ENCODE data around the gene SLCO1B1.
"Not testable (repeated sequence)": the region's sequence is repeated elsewhere in the genome, so short reads cannot be mapped to it uniquely, and the experiment has no call there.

The SLCO1B1 gene

DNA sequence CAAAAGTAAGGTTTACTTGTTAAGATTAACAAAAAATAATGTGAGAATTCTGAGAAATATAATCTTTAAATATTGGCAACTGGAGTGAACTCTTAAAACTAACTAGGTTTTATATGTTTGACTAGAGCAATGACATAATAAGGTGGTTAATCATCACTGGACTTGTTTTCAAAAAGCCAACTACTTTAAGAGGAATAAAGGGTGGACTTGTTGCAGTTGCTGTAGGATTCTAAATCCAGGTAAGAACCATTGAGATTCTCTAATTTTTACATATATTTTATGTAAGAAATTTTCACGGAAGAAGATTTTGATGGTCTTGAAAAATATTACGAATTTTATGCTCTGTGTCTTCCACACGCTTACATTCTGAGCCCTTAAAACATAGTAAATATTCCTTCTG is at the start of gene SLCO1B1:
TSS of gene SLCO1B1 (plus strand) at position 197 of the 400 bp plus-strand sequence. CDS start 10,381 bp downstream, outside the sequence.
- Mint-ChIP-seq H3K27me3 (ENCODE audit: low read depth) (no peaks in the 10 kb centered on the region), H3K4me1 (ENCODE audit: low read depth) (no peaks in the 10 kb centered on the region), H3K9me3 (peaks cover 10% of the 10 kb centered on the region), H3K4me3 (no peak within 1 kb of the TSS), H3K36me3 (ENCODE audit: low read depth) (no peaks in the 10 kb centered on the region), H3K27ac (no peak within 1 kb of the TSS)

DNA sequence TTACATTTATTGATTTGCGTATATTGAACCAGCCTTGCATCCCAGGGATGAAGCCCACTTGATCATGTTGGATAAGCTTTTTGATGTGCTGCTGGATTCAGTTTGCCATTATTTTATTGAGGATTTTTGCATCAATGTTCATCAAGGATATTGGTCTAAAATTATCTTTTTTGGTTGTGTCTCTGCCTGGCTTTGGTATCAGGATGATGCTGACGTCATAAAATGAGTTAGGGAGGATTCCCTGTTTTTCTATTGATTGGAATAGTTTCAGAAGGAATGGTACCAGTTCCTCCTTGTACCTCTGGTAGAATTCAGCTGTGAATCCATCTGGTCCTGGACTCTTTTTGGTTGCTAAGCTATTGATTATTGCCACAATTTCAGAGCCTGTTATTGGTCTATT is 46.2 kb upstream of the SLCO1B1 start:
- not testable (repeated sequence) for H3K4me3 Mint-ChIP-seq; H3K4me1 Mint-ChIP-seq (ENCODE audit: low read depth); H3K27ac Mint-ChIP-seq; H3K36me3 Mint-ChIP-seq (ENCODE audit: low read depth); H3K27me3 Mint-ChIP-seq (ENCODE audit: low read depth)
- H3K9me3 Mint-ChIP-seq = peaks cover 13% of the 10 kb centered on the region

DNA sequence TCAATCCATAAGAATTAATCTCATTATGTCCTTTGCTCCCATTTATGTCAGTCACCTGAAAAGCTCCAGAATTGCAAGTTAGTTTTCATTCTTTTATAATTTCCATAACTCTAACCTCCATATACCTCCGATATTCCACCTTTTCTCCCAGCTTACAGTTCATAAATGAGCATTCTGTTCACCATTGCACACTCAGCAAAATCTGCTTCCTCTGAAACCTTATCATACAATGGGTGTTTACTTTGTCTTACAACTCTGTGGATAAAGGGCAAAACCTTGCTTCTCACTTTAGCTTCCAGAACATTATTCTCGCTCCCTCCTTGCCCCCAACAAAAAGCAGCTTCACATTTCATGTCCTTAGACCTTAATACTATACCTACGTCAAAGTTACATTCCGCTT is 19.3 kb upstream of the SLCO1B1 start:
- peaks cover 5% of the 10 kb centered on the region for H3K9me3 Mint-ChIP-seq
- no peak overlapping the region for H3K4me3 Mint-ChIP-seq
- no peak overlapping the region for H3K27ac Mint-ChIP-seq
- no peaks in the 10 kb centered on the region for H3K27me3 Mint-ChIP-seq (ENCODE audit: low read depth)
- H3K4me1 Mint-ChIP-seq (ENCODE audit: low read depth) = no peaks in the 10 kb centered on the region
- H3K36me3 Mint-ChIP-seq (ENCODE audit: low read depth) = no peaks in the 10 kb centered on the region

- Mint-ChIP-seq H3K4me3 (no peak overlapping the region), H3K4me1 (ENCODE audit: low read depth) (no peaks in the 10 kb centered on the region), H3K9me3 (peaks cover 5% of the 10 kb centered on the region), H3K36me3 (ENCODE audit: low read depth) (no peaks in the 10 kb centered on the region), H3K27me3 (ENCODE audit: low read depth) (no peaks in the 10 kb centered on the region), H3K27ac (no peak overlapping the region)
These were observed 17.7 kb upstream of the SLCO1B1 start for GRCh38 chr12:21113266-21113665.

DNA sequence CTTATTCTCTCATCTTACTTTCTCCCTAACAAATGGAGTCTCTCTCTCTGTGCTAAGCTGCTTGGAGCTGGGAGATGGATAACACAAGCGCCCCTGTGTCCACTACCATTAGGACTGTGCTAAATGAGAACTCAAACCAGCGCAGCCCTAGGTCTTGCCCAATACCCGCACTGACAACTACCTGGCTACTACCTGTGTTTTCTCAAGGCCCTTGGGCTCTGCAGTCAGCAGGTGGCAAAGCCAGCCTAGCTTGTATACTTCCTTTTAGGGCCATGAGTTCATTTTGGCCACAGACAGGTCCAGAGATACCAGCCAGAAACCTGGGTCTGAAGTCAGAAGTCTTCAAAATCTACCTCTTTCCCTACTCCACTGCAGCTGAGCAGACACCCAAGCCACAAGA is 13.0 kb upstream of the SLCO1B1 start:
- H3K9me3 Mint-ChIP-seq = no peaks in the 10 kb centered on the region

GRCh38 chr12:21118760-21119159 is 12.2 kb upstream of the SLCO1B1 start:
- no peak overlapping the region for H3K27ac Mint-ChIP-seq
- no peaks in the 10 kb centered on the region for H3K9me3 Mint-ChIP-seq
- H3K4me3 Mint-ChIP-seq = no peak overlapping the region
- no peaks in the 10 kb centered on the region for H3K27me3 Mint-ChIP-seq (ENCODE audit: low read depth)
- no peaks in the 10 kb centered on the region for H3K36me3 Mint-ChIP-seq (ENCODE audit: low read depth)
- no peaks in the 10 kb centered on the region for H3K4me1 Mint-ChIP-seq (ENCODE audit: low read depth)

More for the DNA sequence above, 13.0 kb upstream of the SLCO1B1 start:
- H3K4me1 Mint-ChIP-seq (ENCODE audit: low read depth) = no peaks in the 10 kb centered on the region
- H3K36me3 Mint-ChIP-seq (ENCODE audit: low read depth) = no peaks in the 10 kb centered on the region
- H3K27ac Mint-ChIP-seq = no peak overlapping the region
- no peak overlapping the region for H3K4me3 Mint-ChIP-seq
- H3K27me3 Mint-ChIP-seq (ENCODE audit: low read depth) = no peaks in the 10 kb centered on the region

DNA sequence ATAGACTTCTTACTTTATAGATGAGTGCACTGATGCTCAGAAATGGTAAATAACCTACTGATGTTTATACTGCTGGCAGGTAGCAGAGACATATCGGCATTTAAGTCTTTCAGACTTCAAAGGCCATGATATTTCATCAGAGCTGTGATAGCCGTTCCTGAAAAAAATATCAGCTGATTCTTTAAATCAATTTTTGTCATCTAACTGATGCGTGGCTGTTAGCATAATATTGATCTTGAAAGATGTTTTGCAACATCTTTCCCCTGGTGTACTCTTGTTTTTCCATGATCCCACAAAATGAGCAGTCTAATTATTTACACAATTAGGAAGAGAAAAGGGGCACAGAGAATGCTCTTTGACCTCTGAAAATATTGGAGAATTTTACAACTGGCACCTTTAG is 1.6 kb upstream of the SLCO1B1 start:
- no peak overlapping the region for H3K4me3 Mint-ChIP-seq
- peaks cover 1% of the 10 kb centered on the region for H3K9me3 Mint-ChIP-seq
- no peaks in the 10 kb centered on the region for H3K27me3 Mint-ChIP-seq (ENCODE audit: low read depth)
- H3K4me1 Mint-ChIP-seq (ENCODE audit: low read depth) = no peaks in the 10 kb centered on the region
- no peaks in the 10 kb centered on the region for H3K36me3 Mint-ChIP-seq (ENCODE audit: low read depth)
- no peak overlapping the region for H3K27ac Mint-ChIP-seq

GRCh38 chr12:21129906-21130305 is 1.1 kb upstream of the SLCO1B1 start:
- Mint-ChIP-seq H3K27me3 (ENCODE audit: low read depth) (no peaks in the 10 kb centered on the region), H3K4me3 (no peak overlapping the region), H3K9me3 (peaks cover 7% of the 10 kb centered on the region), H3K36me3 (ENCODE audit: low read depth) (no peaks in the 10 kb centered on the region), H3K4me1 (ENCODE audit: low read depth) (no peaks in the 10 kb centered on the region), H3K27ac (no peak overlapping the region)

GRCh38 chr12:21137318-21137999 is 6.5 kb downstream of the SLCO1B1 start:
- not testable (repeated sequence) for H3K27me3 Mint-ChIP-seq (ENCODE audit: low read depth); H3K27ac Mint-ChIP-seq; H3K4me3 Mint-ChIP-seq; H3K9me3 Mint-ChIP-seq; H3K4me1 Mint-ChIP-seq (ENCODE audit: low read depth); H3K36me3 Mint-ChIP-seq (ENCODE audit: low read depth)

- Mint-ChIP-seq H3K27ac (no peak overlapping the region), H3K9me3 (peaks cover 10% of the 10 kb centered on the region), H3K4me3 (no peak overlapping the region), H3K4me1 (ENCODE audit: low read depth) (no peaks in the 10 kb centered on the region), H3K36me3 (ENCODE audit: low read depth) (no peaks in the 10 kb centered on the region), H3K27me3 (ENCODE audit: low read depth) (no peaks in the 10 kb centered on the region)
These were observed 7.0 kb downstream of the SLCO1B1 start for GRCh38 chr12:21138016-21138415.

DNA sequence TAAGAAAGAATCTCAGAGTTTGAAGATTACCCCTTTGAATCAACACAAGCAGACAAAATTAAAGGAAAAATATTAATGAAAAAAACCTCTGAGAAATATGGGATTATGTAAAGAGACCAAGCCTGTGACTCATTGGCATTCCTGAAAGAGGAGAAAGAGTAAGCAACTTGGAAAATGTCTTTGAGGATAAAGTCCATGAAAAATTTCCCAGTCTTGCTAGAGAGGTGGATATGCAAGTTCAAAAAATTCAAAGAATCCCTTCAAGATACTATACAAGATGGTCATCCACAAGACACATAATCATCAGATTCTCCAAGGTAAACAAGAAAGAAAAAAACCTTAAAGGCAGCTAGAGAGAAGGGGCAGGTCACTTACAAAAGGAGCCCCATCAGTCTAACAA is 13.3 kb downstream of the SLCO1B1 start:
- Mint-ChIP-seq H3K4me1 (ENCODE audit: low read depth) (no peaks in the 10 kb centered on the region), H3K27ac (no peak overlapping the region), H3K27me3 (ENCODE audit: low read depth) (no peaks in the 10 kb centered on the region), H3K9me3 (no peaks in the 10 kb centered on the region), H3K4me3 (no peak overlapping the region), H3K36me3 (ENCODE audit: low read depth) (no peaks in the 10 kb centered on the region)

DNA sequence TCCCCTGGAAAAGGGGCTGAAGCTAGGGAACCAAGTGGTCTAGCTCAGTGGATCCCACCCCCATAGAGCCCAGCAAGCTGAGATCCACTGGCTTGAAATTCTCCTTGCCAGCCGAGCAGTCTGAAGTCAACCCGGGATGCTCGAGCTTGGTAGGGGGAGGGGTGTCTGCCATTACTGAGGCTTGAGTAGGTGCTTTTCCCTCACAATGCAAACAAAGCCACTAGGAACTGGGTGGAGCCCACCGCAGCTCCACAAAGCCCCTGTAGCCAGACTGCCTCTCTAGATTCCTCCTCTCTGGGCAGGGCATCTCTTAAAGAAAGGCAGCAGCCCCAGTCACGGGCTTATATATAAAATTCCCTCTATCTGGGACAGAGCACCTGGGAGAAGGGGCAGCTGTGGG is 18.9 kb downstream of the SLCO1B1 start:
- H3K4me1 Mint-ChIP-seq (ENCODE audit: low read depth); H3K27me3 Mint-ChIP-seq (ENCODE audit: low read depth); H3K4me3 Mint-ChIP-seq; H3K9me3 Mint-ChIP-seq; H3K36me3 Mint-ChIP-seq (ENCODE audit: low read depth); H3K27ac Mint-ChIP-seq: not testable (repeated sequence)

GRCh38 chr12:21151184-21151583 is 20.2 kb downstream of the SLCO1B1 start:
- H3K27me3 Mint-ChIP-seq (ENCODE audit: low read depth) = no peaks in the 10 kb centered on the region
- H3K4me3 Mint-ChIP-seq = no peak overlapping the region
- no peak overlapping the region for H3K27ac Mint-ChIP-seq
- H3K4me1 Mint-ChIP-seq (ENCODE audit: low read depth) = no peaks in the 10 kb centered on the region
- no peaks in the 10 kb centered on the region for H3K9me3 Mint-ChIP-seq
- H3K36me3 Mint-ChIP-seq (ENCODE audit: low read depth) = no peaks in the 10 kb centered on the region

GRCh38 chr12:21155522-21156351 is 24.7 kb downstream of the SLCO1B1 start:
- no peak overlapping the region for H3K27ac Mint-ChIP-seq
- H3K4me3 Mint-ChIP-seq = no peak overlapping the region
- no peaks in the 10 kb centered on the region for H3K27me3 Mint-ChIP-seq (ENCODE audit: low read depth)
- H3K9me3 Mint-ChIP-seq = peaks cover 4% of the 10 kb centered on the region
- H3K4me1 Mint-ChIP-seq (ENCODE audit: low read depth) = no peaks in the 10 kb centered on the region
- H3K36me3 Mint-ChIP-seq (ENCODE audit: low read depth) = no peaks in the 10 kb centered on the region

- H3K27me3 Mint-ChIP-seq (ENCODE audit: low read depth) = no peaks in the 10 kb centered on the region
- no peak overlapping the region for H3K27ac Mint-ChIP-seq
- no peaks in the 10 kb centered on the region for H3K4me1 Mint-ChIP-seq (ENCODE audit: low read depth)
- H3K4me3 Mint-ChIP-seq = no peak overlapping the region
- no peaks in the 10 kb centered on the region for H3K9me3 Mint-ChIP-seq
- no peaks in the 10 kb centered on the region for H3K36me3 Mint-ChIP-seq (ENCODE audit: low read depth)
These were observed 34.1 kb downstream of the SLCO1B1 start for GRCh38 chr12:21165048-21165447.

Data from T-helper 1 cell treated with Interleukin-12 subunit alpha and Interleukin-12 subunit beta and Interleukin-4 antibody, amounts not matched to agents 30 μg/mL and 1 μg/mL, for 36 hours (primary cell).